Endodermal cell (in vitro differentiated cells): ENCODE measurements around the gene PADI3. TPM values are rescaled to one million over a fixed set of nuclear protein-coding genes. Genes with fewer than 3 reads are reported as not detected.

Experiments used
- DNase-seq: peaks from one replicate; pipeline ENCODE4 v3.0.0-alpha.2; 2017
- H3K27ac ChIP-seq: 2 replicates; pipeline ENCODE4 v1.5.1; 2013; ENCODE audit warnings: mild to moderate bottlenecking, low read depth, low read length, moderate library complexity
- H3K27me3 ChIP-seq: 2 replicates; pipeline ENCODE4 v1.6.1; 2013; ENCODE audit warnings: mild to moderate bottlenecking, low read length, moderate library complexity; ENCODE audit not compliant: insufficient read depth, control insufficient read depth, poor library complexity, severe bottlenecking
- H3K36me3 ChIP-seq: 2 replicates; pipeline ENCODE4 v1.7.0; 2013; ENCODE audit warnings: mild to moderate bottlenecking, low read length, moderate library complexity; ENCODE audit not compliant: control insufficient read depth, insufficient read depth
- H3K4me1 ChIP-seq: one replicate; pipeline ENCODE4 v1.7.0; 2013; ENCODE audit warnings: low read length; ENCODE audit not compliant: control insufficient read depth, insufficient read depth
- H3K4me3 ChIP-seq: 2 replicates; pipeline ENCODE4 v1.5.1; 2013; ENCODE audit warnings: mild to moderate bottlenecking, low read length, moderate library complexity
- H3K9ac ChIP-seq: 2 replicates; pipeline ENCODE4 v1.6.1; 2013; ENCODE audit warnings: mild to moderate bottlenecking, low read length, moderate library complexity; ENCODE audit not compliant: poor library complexity, severe bottlenecking; ENCODE audit errors: extremely low read depth
- H3K9me3 ChIP-seq: 2 replicates; pipeline ENCODE4 v1.6.1; 2013; ENCODE audit warnings: mild to moderate bottlenecking, low read length, moderate library complexity; ENCODE audit not compliant: control insufficient read depth
- H3K27ac Mint-ChIP-seq: 2 replicates; pipeline ENCODE4 v1.8.0; 2020; ENCODE audit warnings: mixed read lengths
- H3K27me3 Mint-ChIP-seq: 2 replicates; pipeline ENCODE4 v1.8.0; 2021; ENCODE audit warnings: mild to moderate bottlenecking, mixed read lengths; ENCODE audit not compliant: insufficient read depth
- H3K36me3 Mint-ChIP-seq: 2 replicates; pipeline ENCODE4 v1.8.0; 2020; ENCODE audit warnings: low read depth, mixed read lengths
- H3K4me1 Mint-ChIP-seq: 2 replicates; pipeline ENCODE4 v1.8.0; 2020; ENCODE audit warnings: mixed read lengths
- H3K4me3 Mint-ChIP-seq: 2 replicates; pipeline ENCODE4 v1.8.0; 2020; ENCODE audit warnings: mild to moderate bottlenecking, moderate library complexity, mixed read lengths
- H3K9me3 Mint-ChIP-seq: 2 replicates; pipeline ENCODE4 v1.8.0; 2020; ENCODE audit warnings: mild to moderate bottlenecking, mixed read lengths
- WGBS, 2 experiments: methylation state at CpG; one replicate each; pipeline versions ENCODE4 v1.1.5 to v1.1.7; 2013; ENCODE audit warnings: missing lambda C conversion rate in 2 of 2, mixed read lengths in 1 of 2; ENCODE audit not compliant: insufficient coverage in 1 of 2, insufficient read length in 1 of 2; 5-methylcytosine and 5-hydroxymethylcytosine counted together
- total RNA-seq, 2 donors: library from RNA; stranded (reverse); fragmentation: NEBNext Ultra II Directional in 1 of 2; extraction: Animal tissue kit (Norgen Biotek cat#: 25700) in 1 of 2; gene quantifications; 2 replicates in 1 of 2; 3 replicates in 1 of 2; pipeline ENCODE4 v1.2.1, GENCODE V29; 2021
- TF ChIP-seq, protein P1 (sequence below): fragments of 200-600 bp; sonication (generic); conservative IDR thresholded peaks from 2 replicates; pipeline ENCODE4 v1.5.0; 2021; ENCODE audit warnings: antibody characterized with exemption, mild to moderate bottlenecking

The PADI3 gene
- total RNA-seq, 2 donors from 2014 or later, result 0.29 to 0.33 TPM

DNA sequence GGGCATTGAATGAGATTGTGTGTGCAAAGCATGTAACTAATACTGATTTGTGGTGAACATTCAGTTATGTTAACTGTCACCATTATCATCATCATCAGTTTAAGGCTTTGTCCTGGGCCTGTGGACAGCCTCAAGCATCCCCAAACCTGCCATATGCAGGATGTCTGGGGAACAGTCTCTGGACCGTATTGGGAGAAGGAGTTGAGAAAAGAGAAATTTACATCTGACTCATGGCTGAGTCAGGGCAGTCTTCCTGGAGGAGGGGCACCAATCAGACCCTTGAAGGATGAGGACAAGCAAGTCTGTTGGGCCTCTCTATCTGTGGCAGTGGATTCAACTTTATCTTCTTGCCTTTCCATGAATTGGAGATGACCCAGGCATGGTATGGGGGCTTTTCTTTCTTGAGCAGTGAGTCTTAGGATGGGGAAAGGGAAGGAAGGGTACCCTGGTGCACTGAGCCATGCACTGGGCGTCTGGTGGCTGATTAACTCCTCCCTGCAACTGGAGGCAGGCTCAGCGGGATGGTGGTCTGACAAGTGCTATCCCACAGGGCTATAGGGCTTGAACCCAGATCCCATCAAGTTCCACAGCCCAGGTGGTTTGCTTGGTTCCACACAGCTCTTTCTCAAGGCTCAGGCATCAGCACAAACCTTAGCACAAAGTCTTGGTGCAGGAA lies 2.9 kb downstream of the PADI3 start:
- Histone ChIP-seq H3K36me3 (no peaks in the 10 kb centered on the region), H3K9ac (no peak overlapping the region), H3K9me3 (no peaks in the 10 kb centered on the region), H3K27ac (no peak overlapping the region), H3K4me1 (no peaks in the 10 kb centered on the region), H3K4me3 (no peak overlapping the region), H3K27me3 (no peaks in the 10 kb centered on the region)
- H3K27me3 Mint-ChIP-seq, result peaks cover 2% of the 10 kb centered on the region
- WGBS, 2 experiments, result 71 to 86% methylated on average over 1 to 3 of the region's 3 CpGs
- H3K27ac Mint-ChIP-seq, result no peak overlapping the region
- no peak overlapping the region for H3K4me3 Mint-ChIP-seq
- TF ChIP-seq, protein P1, sequence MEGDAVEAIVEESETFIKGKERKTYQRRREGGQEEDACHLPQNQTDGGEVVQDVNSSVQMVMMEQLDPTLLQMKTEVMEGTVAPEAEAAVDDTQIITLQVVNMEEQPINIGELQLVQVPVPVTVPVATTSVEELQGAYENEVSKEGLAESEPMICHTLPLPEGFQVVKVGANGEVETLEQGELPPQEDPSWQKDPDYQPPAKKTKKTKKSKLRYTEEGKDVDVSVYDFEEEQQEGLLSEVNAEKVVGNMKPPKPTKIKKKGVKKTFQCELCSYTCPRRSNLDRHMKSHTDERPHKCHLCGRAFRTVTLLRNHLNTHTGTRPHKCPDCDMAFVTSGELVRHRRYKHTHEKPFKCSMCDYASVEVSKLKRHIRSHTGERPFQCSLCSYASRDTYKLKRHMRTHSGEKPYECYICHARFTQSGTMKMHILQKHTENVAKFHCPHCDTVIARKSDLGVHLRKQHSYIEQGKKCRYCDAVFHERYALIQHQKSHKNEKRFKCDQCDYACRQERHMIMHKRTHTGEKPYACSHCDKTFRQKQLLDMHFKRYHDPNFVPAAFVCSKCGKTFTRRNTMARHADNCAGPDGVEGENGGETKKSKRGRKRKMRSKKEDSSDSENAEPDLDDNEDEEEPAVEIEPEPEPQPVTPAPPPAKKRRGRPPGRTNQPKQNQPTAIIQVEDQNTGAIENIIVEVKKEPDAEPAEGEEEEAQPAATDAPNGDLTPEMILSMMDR, result no peak
- no peaks in the 10 kb centered on the region for H3K4me1 Mint-ChIP-seq
- H3K9me3 Mint-ChIP-seq, result no peaks in the 10 kb centered on the region
- DNase-seq, result no peak
- H3K36me3 Mint-ChIP-seq, result no peaks in the 10 kb centered on the region

DNA sequence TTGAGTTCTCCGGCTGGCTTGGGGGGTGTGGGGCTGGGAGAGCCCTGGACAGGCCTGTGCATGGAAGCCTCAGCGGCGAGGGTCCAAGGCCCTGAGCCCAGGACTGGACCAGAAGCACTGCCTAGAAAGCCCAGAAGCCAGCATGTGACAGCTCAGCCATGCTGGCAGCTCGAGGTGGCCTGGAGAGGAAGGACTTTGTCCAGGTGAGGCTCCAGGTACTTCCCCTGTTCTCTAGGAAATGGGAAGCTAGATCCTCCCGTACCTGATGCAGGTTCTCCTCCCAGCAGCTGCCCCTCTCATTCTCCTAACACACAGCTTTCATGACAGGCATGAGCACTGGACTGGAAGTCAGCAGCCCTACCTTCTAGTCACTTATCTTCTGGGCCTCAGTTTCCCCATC lies 6.4 kb downstream of the PADI3 start:
- WGBS, 2 experiments, result 80% methylated on average over 1 to 5 of the region's 5 CpGs
- no peaks in the 10 kb centered on the region for H3K36me3 ChIP-seq
- Mint-ChIP-seq H3K9me3 (no peaks in the 10 kb centered on the region), H3K4me1 (no peaks in the 10 kb centered on the region), H3K27me3 (peaks cover 2% of the 10 kb centered on the region), H3K27ac (no peak overlapping the region), H3K4me3 (no peak overlapping the region), H3K36me3 (no peaks in the 10 kb centered on the region)
- no peaks in the 10 kb centered on the region for H3K27me3 ChIP-seq
- DNase-seq, result no peak
- H3K4me1 ChIP-seq, result no peaks in the 10 kb centered on the region
- H3K9ac ChIP-seq, result no peak overlapping the region
- H3K27ac ChIP-seq, result no peak overlapping the region
- no peaks in the 10 kb centered on the region for H3K9me3 ChIP-seq
- TF ChIP-seq, protein P1, result no peak
- no peak overlapping the region for H3K4me3 ChIP-seq

DNA sequence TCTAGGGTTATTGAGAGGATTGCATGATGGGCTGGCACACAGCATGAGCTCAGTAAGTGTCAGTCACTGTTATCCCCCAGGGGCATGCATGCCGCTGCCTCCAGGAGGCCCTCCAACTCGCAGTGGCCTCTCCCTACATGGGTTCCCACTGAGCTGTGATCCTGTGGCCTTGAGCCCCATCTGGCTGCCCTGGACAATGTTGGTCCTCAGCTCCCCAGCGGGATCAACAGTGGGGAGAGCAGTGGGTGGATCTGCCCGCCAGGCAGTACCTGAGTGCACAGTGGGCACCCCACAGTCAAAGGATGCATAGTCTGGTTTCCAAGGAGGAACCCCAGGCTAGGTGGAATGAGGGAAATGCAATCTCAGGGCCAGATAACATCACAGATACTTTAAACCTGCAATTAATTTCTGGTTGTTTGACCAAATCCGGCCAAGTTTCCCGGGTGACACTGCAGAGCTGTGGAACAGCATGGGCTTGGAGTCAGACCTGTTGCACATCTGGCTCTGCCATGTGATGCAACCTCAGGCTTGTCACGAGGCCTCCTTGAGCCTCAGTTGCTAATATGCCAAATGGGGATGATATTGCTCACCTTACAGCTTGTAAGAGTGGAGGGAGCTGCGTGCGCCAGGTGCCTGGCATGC lies 9.3 kb downstream of the PADI3 start:
- H3K27ac Mint-ChIP-seq, result no peak overlapping the region
- Histone ChIP-seq H3K27me3 (no peaks in the 10 kb centered on the region), H3K4me3 (no peak overlapping the region), H3K27ac (no peak overlapping the region), H3K4me1 (no peaks in the 10 kb centered on the region), H3K9me3 (no peaks in the 10 kb centered on the region), H3K9ac (no peak overlapping the region), H3K36me3 (no peaks in the 10 kb centered on the region)
- WGBS, 2 experiments, result 89 to 95% methylated on average over 5 to 9 of the region's 9 CpGs
- H3K36me3 Mint-ChIP-seq, result no peaks in the 10 kb centered on the region
- DNase-seq, result no peak
- H3K9me3 Mint-ChIP-seq, result peaks cover 10% of the 10 kb centered on the region
- no peak overlapping the region for H3K4me3 Mint-ChIP-seq
- TF ChIP-seq, protein P1, result no peak
- no peaks in the 10 kb centered on the region for H3K27me3 Mint-ChIP-seq
- no peaks in the 10 kb centered on the region for H3K4me1 Mint-ChIP-seq
